Cortex of kidney (tissue), 1 donor: ENCODE measurements around the gene FBXO47.

Experiments
- DNase-seq: peaks from one replicate; lab custom pipeline; 2025; lab: John Stamatoyannopoulos, UW

The FBXO47 gene

DNA sequence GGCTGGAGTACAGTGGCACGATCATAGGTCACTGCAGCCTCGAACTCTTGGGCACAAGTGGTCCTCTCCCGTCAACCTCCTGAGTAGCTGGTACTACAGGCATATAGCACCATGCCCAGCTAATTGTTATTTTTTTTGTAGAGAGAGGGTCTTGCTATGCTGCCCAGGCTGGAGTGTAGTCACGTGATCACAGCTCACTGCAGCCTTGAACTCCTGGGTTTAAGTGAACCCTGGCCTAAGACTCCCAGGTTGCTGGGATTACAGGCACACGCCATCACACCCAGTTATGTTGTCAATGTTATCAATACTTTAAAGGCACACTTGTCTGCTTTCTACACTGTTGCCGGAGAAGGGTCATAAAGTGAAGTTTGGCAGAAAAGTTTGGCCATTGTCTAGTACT lies 63.8 kb downstream of the FBXO47 start:
- DNase-seq = no peak

GRCh38 chr17:38900978-38901656 lies 66.1 kb downstream of the FBXO47 start:
- no peak for DNase-seq

DNA sequence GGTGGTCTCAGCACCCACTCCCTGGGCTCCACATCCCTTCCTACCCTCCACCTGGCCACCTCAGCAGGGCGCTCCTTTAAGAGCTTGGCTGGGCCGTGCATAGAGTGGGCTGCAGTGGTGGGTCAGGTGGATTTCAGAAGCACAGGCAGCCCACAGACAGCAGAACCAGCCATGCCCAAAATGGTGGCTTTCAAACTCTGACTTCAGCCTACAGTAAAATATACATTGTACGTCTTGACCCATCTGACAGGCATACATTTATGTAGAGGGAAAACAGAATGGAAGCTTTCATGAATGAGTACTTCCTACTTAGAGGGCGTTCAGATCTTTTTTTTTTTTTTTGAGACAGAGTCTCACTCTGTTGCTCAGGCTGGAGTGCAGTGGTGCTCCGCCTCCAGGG lies 67.8 kb downstream of the FBXO47 start:
- no peak for DNase-seq

DNA sequence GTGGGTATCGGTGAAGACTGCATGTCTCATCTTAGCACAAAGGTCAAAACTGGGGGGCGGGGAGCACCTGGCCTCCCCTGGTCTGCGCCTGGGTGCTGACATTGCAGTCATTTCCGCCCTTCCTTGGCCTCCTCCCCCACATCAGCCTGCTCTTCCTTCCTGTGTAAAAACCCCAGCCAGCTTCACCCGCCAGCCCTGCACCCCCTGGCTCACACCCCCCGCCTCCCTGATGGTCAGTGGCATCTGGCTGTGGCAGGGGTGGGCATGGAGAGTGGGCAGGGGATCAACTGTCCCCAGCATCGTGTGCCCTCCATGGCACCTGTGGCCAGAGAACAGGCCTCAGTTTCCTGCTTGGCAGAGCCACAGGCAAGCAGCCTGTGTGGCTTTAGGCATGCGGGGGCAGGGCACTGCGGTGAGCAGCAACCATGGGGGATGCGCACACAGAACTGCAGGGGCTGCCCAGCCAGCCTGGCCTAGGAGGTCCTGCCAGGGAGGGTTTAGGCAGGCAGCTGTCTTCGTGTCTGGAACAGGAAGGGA lies 68.3 kb downstream of the FBXO47 start:
- no peak for DNase-seq

GRCh38 chr17:38898291-38898679 lies 68.9 kb downstream of the FBXO47 start:
- no peak for DNase-seq

DNA sequence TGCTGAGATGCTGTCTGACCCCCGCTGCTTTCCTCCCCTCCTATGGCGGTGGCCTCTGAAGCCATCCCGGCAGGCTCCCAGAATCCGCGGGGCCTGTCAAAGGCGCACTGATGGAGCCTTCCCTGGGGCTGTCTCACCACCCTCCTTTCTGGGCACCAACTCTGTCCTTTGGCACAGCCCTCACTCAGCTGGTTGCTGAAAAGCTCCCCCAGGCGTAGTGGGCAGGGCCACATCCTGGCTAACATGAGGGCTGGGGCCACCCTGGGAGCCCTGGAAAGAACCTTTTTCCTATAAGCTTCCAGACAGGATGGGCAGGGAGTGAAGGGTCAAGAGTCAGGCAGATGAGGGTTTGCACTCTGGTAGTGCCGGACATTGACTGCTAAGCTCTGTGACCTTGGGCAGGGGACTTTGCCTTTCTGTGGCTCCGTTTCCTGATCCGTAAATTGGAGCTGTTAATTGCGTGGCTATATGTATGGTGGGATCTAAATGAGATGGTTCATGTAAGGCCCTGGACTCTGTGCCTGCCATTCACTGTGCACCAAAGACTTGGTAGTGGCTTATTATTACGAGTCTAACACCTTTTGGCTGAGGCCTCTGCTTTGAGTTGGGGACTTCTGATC lies 69.4 kb downstream of the FBXO47 start:
- no peak for DNase-seq

- no peak for DNase-seq
Observed at GRCh38 chr17:38897176-38897575, 70.0 kb downstream of the FBXO47 start.

GRCh38 chr17:38896346-38896954 lies 70.8 kb downstream of the FBXO47 start:
- no peak for DNase-seq

DNA sequence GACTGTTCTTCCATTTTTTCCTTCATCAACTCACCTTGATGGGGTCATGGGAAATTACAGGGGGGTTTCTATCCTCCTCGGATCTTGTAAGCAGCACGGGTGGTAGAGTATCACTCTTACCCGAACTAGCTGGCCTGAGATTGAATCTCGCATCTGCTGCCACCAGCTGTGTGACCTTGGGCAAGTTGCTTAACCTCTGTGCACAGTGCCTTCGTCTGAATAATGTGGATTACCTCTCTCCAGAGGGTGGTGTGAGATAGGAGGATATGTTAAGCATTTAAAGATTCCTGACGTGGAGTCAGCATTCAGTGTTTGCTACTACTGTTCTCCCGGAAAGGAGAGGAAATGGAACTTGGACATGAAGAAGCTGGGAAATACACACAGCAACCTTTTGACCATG lies 72.9 kb downstream of the FBXO47 start:
- DNase-seq = no peak

DNA sequence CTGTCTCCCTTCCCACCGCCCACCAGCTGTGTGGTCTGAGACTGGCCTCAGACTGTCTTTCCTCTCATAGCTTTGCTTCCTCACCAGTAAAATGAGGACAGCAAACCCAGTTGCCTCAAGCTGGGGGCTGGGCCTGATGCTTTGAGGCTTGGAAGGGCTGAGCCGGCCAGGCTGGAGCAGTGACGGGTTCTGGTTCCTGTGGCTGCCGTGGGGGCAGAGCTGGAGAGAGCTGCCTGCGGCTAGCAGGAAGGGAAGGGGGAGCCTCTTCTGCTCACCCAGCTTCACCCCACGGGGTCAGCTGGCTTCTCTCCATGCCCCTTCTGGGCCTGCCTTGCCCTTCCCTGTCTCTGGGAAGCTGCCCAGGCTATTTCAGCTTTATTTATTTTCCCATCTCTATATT lies 73.6 kb downstream of the FBXO47 start:
- no peak for DNase-seq

- no peak for DNase-seq
Observed at GRCh38 chr17:38893113-38893512, 74.1 kb downstream of the FBXO47 start.

- DNase-seq = no peak
Observed at GRCh38 chr17:38892620-38893019, 74.6 kb downstream of the FBXO47 start.

DNA sequence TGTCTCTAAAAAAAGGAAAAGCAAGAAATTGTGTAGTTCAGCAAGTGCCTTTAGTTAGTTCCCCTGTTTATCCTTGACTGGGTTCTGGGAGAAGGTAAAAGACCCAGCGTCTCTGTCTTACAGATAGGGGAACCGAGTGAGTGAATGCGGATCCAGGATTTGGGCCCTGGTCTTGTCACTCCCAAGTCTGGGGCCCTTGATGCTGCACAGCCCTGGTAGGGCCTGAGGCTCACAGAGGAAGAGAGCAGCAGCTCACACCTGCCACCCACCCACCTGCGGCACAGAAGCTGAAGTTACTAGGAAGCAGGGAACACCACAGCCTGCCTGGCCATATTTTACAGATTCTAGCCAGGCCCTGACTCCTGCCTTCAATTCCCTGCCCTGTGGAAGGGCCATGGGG lies 75.1 kb downstream of the FBXO47 start:
- DNase-seq = no peak

GRCh38 chr17:38891441-38891840 lies 75.8 kb downstream of the FBXO47 start:
- no peak for DNase-seq

DNA sequence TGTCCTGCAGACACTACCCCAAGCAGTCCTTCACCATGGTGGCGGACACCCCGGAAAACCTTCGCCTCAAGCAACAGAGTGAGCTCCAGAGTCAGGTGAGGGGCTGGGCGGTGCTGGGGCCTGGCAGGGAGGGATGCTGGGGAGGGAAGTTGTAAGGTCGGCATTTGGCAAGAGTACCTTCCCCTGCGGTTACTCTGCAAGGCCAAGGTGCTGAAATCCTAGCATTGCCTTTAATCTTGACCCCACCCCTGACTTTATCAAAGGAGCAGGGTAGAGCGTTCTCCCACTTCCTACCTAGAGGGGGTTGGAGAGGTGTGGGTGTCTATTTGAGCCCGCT lies 76.8 kb downstream of the FBXO47 start:
- no peak for DNase-seq

- no peak for DNase-seq
Observed at GRCh38 chr17:38889745-38890409, 77.3 kb downstream of the FBXO47 start.

DNA sequence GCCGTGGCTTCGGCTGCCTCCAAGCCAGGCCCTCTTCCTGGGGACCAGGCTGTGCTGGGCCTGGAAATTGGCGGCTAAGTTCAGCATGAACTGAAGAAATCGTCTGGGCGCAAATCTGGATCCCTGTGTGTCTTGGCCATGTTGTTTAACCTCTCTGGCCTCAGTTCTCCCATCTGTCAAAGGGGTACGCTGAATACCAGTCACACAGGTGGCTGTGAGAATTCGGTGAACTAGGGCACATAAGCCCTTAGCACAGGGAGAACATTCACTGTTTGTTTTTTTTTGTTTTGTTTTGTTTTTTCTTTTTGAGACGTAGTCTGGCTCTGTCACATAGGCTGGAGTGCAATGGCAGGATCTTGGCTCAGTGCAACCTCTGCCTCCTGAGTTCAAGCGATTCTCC lies 78.4 kb downstream of the FBXO47 start:
- DNase-seq = no peak

DNA sequence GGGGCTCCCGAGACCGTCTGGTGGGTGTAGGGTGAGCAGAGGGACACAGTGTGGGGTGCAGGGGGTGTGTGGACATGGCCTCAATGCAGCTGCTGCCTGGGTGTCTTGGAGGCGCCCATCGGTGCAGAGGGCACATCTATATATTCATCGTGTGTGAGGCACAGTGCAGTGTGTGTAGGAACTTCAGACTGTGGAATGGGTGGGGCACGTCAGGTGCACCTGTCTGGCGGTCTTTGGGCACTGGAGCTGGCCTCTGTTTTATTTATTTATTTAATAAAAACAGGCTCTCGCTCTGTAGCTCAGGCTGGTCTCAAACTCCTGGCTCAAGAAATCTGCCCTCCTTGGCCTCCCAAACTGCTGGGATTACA lies 80.6 kb downstream of the FBXO47 start:
- DNase-seq = no peak
